ENCODE data around the gene PIPOX. TPM values are rescaled to one million over a fixed set of nuclear protein-coding genes. Genes with fewer than 3 reads are reported as not detected.

PIPOX gene
- total RNA-seq, 1 donor from 2014 or later: 1.5 TPM

- DNase-seq (ENCODE audit: extremely low read depth, low read depth, low spot score): no peak
Measured at GRCh38 chr17:29046473-29046839, 3.5 kb downstream of the PIPOX start.

GRCh38 chr17:29048440-29049368 lies 5.8 kb downstream of the PIPOX start:
- no peak for DNase-seq (ENCODE audit: extremely low read depth, low read depth, low spot score)

GRCh38 chr17:29049541-29050145 lies 6.7 kb downstream of the PIPOX start:
- DNase-seq (ENCODE audit: extremely low read depth, low read depth, low spot score): no peak

GRCh38 chr17:29050176-29050575 lies 7.2 kb downstream of the PIPOX start:
- DNase-seq (ENCODE audit: extremely low read depth, low read depth, low spot score): no peak

- no peak for DNase-seq (ENCODE audit: extremely low read depth, low read depth, low spot score)
Measured at GRCh38 chr17:29051194-29051593, 8.3 kb downstream of the PIPOX start.

- no peak for DNase-seq (ENCODE audit: extremely low read depth, low read depth, low spot score)
Measured at GRCh38 chr17:29051731-29052130, 8.8 kb downstream of the PIPOX start.

DNA sequence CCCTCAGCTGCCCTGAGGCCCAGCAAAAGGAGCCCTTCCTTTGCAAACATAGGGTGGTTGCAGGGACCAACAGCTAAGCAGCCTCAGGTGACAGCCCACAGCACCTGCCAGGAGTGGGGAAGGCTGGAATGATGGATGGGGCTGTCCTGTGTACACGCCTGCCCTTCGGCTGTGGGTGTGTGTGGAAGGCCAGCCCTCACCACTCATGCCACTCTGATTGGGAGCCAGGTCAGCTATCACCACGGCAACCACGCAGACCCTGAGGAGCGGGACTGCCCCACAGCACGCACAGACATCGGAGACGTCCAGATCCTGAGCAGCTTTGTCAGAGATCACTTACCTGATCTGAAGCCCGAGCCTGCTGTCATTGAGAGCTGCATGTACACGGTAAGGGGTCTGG lies 11.9 kb downstream of the PIPOX start:
- no peak for DNase-seq (ENCODE audit: extremely low read depth, low read depth, low spot score)

- no peak for DNase-seq (ENCODE audit: extremely low read depth, low read depth, low spot score)
Measured at GRCh38 chr17:29057361-29057760, 14.4 kb downstream of the PIPOX start.

- no peak for DNase-seq (ENCODE audit: extremely low read depth, low read depth, low spot score)
Measured at GRCh38 chr17:29058391-29058790, 15.4 kb downstream of the PIPOX start.

- DNase-seq (ENCODE audit: extremely low read depth, low read depth, low spot score): no peak
Measured at GRCh38 chr17:29059281-29059680, 16.3 kb downstream of the PIPOX start.

GRCh38 chr17:29060475-29060874 lies 17.5 kb downstream of the PIPOX start:
- DNase-seq (ENCODE audit: extremely low read depth, low read depth, low spot score): no peak

- DNase-seq (ENCODE audit: extremely low read depth, low read depth, low spot score): no peak
Measured at GRCh38 chr17:29061036-29061435, 18.1 kb downstream of the PIPOX start.

- DNase-seq (ENCODE audit: extremely low read depth, low read depth, low spot score): no peak
Measured at GRCh38 chr17:29062215-29062614, 19.3 kb downstream of the PIPOX start.

DNA sequence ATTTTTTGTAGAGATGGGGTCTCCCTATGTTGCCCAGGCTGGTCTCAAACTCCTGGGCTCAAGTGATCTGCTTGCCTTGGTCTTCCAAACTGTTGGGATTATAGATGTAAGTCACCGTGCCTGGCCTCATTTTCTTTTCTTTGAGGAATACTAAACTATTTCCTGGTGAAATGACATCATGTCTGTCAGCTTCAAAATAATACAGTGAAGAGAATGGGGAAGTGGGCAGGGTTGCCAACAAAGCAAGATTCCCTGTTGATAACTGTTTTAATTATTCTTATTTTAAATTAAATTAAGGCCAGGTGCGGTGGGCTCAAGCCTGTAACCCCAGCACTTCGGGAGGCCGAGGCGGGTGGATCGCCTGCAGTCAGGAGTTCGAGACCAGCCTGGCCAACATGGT lies 21.1 kb downstream of the PIPOX start:
- DNase-seq (ENCODE audit: extremely low read depth, low read depth, low spot score): no peak

DNA sequence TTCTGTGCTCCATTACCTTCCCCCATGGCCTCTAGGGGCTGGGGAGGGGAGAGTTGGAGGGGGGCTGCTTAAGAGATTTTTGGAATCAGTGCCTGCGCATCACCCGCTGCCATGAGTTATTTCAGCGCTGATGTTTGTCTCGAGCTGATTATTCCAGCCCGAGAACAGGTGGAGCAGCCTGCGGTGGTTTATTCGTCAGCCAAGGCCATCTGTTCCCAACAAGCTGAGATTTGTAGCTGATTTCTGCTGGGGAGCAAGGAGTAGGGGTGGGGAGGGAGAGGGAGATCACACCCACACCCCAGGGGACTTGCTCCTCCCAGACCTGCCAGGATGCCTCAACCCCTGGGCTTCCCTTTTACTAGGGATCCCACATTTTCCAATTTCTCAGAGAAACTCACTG lies 23.1 kb downstream of the PIPOX start:
- DNase-seq (ENCODE audit: extremely low read depth, low read depth, low spot score): no peak

DNA sequence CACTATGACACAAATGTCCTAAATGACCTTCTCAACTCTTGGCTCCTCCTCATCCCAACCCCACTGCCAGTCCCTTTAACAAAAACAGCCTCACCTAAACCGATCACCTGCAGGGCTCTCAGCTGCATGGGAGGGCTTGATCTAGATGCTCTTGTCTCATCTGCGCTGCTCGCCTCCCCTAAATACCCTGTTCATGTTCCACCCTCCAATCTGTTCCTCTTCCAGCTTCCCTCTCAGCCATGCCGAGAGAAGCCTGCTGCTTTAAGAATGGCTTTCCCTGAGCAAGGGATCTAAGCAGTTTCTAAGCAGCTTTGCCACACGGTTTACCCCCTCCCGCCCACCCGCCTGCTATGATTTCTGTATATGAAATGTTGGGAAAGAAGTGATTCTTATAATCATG lies 23.7 kb downstream of the PIPOX start:
- DNase-seq (ENCODE audit: extremely low read depth, low read depth, low spot score): no peak

GRCh38 chr17:29068818-29069217 lies 25.9 kb downstream of the PIPOX start:
- DNase-seq (ENCODE audit: extremely low read depth, low read depth, low spot score): no peak

DNA sequence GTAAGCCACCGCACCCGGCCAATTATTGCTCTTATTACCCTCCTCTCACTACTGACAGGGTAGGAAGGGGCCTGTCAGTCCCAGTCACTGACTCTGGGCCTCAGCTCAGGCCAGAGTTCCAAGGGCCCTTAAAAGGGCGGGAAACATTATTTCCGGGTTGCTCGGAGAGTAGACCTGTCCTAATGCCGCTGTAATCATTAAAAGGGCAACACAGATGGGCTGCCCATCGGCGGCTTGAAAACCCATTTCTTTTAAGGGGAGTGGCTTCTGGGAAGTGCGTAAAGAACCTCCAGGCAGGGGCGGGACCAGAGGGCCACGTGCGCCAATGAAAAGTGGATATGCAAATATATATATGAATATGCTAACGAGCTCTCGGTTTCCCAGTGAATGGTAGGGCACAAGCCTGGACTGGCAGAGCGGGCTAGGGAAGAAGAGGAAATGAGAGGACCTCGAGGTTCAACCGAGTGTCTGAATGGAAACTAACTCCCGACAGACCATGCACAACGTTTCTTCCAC lies 26.6 kb downstream of the PIPOX start:
- DNase-seq (ENCODE audit: extremely low read depth, low read depth, low spot score): no peak

DNA sequence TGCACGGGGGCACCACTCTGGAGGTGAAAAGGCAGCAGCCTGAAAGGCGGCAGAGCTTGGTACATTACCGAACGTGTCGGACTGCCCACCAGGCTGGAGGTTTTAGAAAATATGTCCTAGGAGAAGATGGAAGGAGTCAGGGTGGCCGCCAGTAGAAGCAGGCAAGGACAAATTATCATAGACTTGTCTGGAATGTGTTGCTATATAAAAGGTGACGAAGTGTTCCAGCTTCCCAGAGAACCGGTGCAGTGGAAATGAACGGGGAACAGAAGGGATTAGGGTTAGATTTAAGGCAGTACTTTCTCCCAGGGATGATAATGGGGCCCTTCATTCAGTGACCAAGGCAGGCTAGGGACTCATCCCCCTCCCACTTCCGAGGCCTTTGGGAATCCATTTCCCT lies 27.4 kb downstream of the PIPOX start:
- DNase-seq (ENCODE audit: extremely low read depth, low read depth, low spot score): no peak

DNA sequence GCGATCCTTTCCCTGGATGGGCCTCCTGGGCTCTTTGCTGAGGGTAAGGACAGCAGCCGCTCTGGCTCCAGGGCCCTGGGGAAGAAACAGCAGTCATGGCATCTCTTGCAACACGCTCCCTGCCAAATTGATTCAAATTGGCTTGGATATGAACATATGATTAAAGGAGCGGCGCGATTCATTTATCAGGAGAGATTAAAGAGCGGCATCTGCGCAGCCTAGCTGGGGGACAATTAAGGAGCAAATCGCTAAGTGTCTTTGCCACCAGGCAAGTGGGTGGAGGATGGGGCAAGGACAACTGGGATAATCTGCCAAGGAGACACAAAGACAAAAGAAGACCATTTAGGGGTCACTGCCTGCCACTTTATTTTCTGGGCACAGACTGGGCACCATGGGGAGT lies 27.8 kb downstream of the PIPOX start:
- no peak for DNase-seq (ENCODE audit: extremely low read depth, low read depth, low spot score)

GRCh38 chr17:29071303-29071702 lies 28.4 kb downstream of the PIPOX start:
- no peak for DNase-seq (ENCODE audit: extremely low read depth, low read depth, low spot score)

DNA sequence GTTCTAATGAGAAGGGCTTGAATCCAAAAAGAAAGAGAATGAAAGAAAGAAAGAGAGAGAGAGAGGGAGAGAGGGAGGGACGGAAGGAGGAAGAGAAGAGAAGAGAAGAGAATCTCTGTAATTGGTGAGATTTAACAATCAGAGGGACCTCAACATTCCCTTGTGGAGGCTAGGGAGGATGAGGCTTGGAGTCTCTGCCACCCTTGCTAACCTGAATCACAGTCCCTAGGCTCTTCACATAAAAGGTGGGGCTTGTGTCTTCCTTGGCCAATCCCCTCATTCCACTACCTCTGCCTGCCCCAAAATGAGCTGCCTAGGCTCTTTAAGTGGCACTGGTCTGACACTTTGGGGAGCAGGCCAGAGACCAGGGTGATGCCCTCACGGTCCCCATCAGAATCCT lies 30.1 kb downstream of the PIPOX start:
- DNase-seq (ENCODE audit: extremely low read depth, low read depth, low spot score): no peak

Measured in glomerular endothelial cell (primary cell).